Subcutaneous abdominal adipose tissue (tissue), 5 donors: ENCODE data around the gene ADGRD1.

Experiments used
- H3K27ac ChIP-seq: one replicate; pipeline ENCODE4 v1.7.0; 2013; ENCODE audit warnings: low read depth, mild to moderate bottlenecking, inconsistent platforms, low read length, moderate library complexity
- H3K27me3 ChIP-seq, 5 donors: one replicate each; pipeline ENCODE4 v1.7.0; 2013; ENCODE audit warnings: low read length in 5 of 5, inconsistent platforms in 1 of 5; ENCODE audit not compliant: control insufficient read depth in 5 of 5, insufficient read depth in 4 of 5
- H3K36me3 ChIP-seq, 5 donors: one replicate each; pipeline ENCODE4 v1.7.0; 2013; ENCODE audit warnings: low read length in 5 of 5; ENCODE audit not compliant: control insufficient read depth in 5 of 5, insufficient read depth in 5 of 5
- H3K4me1 ChIP-seq, 5 donors: one replicate each; pipeline ENCODE4 v1.7.0; 2013; ENCODE audit warnings: low read length in 5 of 5, mild to moderate bottlenecking in 3 of 5, moderate library complexity in 1 of 5; ENCODE audit not compliant: control insufficient read depth in 5 of 5, insufficient read depth in 5 of 5
- H3K4me3 ChIP-seq, 5 donors: one replicate each; pipeline ENCODE4 v1.7.0; 2013; ENCODE audit warnings: low read length in 5 of 5, low read depth in 1 of 5
- H3K9ac ChIP-seq, 5 donors: one replicate each; pipeline ENCODE4 v1.7.0; 2013; ENCODE audit warnings: low read length in 5 of 5, mild to moderate bottlenecking in 4 of 5, moderate library complexity in 3 of 5
- H3K9me3 ChIP-seq, 5 donors: one replicate each; pipeline ENCODE4 v1.7.0; 2013; ENCODE audit warnings: low read length in 5 of 5; ENCODE audit not compliant: control insufficient read depth in 5 of 5
- donor health status: healthy.
- donor health status: healthy.
- donor health status: healthy.
- donor health status: healthy.
- donor health status: healthy.

The ADGRD1 gene

GRCh38 chr12:131130311-131130911 is 176.7 kb downstream of the ADGRD1 start:
- H3K27ac ChIP-seq = no peak overlapping the region
- peaks cover 0 to 11% (median 5%) of the 10 kb centered on the region in 5 donors for H3K4me1 ChIP-seq

DNA sequence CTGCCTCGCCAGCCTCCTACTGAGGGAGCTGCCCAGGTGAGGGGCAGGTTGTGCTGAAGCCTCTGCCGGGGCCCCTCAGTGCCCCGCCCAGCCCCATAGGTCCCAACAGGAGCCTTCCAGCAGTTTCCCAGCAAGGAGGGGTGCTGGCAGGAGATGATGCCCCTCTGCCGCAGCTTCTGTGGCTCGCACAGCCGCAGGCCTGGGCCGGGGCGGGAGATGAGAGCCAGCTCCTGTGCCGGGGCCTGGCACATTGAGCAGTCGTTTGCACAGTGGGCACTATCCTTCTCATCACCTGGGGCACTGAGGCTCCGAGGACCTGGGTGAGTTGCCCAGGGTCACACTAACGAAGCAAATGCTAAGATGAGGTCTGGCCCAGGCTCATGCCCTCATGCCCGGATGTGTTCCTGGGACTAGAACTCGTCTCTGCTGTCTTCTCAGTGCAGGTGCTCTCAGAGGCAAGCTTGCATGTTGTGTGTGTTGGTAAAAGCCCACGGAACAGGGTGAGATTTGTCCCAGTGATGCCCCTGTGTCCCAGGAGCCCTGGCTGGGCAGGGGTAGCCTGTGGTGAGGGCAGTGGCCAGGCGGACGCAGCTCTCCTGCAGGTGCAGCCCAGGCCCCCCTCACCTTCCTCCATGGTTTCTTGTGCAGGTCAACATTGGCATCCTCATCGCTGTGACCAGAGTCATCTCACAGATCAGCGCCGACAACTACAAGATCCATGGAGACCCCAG is 177.5 kb downstream of the ADGRD1 start:
- H3K36me3 ChIP-seq = peaks cover 0 to 2% (median 0%) of the 10 kb centered on the region in 5 donors
- no peak overlapping the region for H3K27ac ChIP-seq
- peaks cover 0 to 11% (median 5%) of the 10 kb centered on the region in 5 donors for H3K4me1 ChIP-seq
- no peaks in the 10 kb centered on the region for H3K9me3 ChIP-seq
- peaks cover 0 to 6% (median 0%) of the 10 kb centered on the region in 5 donors for H3K27me3 ChIP-seq
- H3K9ac ChIP-seq = no peak overlapping the region
- no peak overlapping the region for H3K4me3 ChIP-seq

More at GRCh38 chr12:131130311-131130911, 176.7 kb downstream of the ADGRD1 start:
- no peaks in the 10 kb centered on the region for H3K9me3 ChIP-seq
- no peaks in the 10 kb centered on the region for H3K36me3 ChIP-seq
- H3K27me3 ChIP-seq = peaks cover 0 to 5% (median 0%) of the 10 kb centered on the region in 5 donors
- H3K9ac ChIP-seq = no peak overlapping the region
- no peak overlapping the region for H3K4me3 ChIP-seq

GRCh38 chr12:131131808-131132117 is 178.1 kb downstream of the ADGRD1 start:
- Histone ChIP-seq H3K27ac (no peak overlapping the region), H3K9me3 (no peaks in the 10 kb centered on the region), H3K9ac (no peak overlapping the region), H3K4me3 (no peak overlapping the region), H3K27me3 (peaks cover 0 to 8% (median 0%) of the 10 kb centered on the region in 5 donors), H3K4me1 (peaks cover 0 to 11% (median 5%) of the 10 kb centered on the region in 5 donors), H3K36me3 (peaks cover 0 to 5% (median 0%) of the 10 kb centered on the region in 5 donors)

DNA sequence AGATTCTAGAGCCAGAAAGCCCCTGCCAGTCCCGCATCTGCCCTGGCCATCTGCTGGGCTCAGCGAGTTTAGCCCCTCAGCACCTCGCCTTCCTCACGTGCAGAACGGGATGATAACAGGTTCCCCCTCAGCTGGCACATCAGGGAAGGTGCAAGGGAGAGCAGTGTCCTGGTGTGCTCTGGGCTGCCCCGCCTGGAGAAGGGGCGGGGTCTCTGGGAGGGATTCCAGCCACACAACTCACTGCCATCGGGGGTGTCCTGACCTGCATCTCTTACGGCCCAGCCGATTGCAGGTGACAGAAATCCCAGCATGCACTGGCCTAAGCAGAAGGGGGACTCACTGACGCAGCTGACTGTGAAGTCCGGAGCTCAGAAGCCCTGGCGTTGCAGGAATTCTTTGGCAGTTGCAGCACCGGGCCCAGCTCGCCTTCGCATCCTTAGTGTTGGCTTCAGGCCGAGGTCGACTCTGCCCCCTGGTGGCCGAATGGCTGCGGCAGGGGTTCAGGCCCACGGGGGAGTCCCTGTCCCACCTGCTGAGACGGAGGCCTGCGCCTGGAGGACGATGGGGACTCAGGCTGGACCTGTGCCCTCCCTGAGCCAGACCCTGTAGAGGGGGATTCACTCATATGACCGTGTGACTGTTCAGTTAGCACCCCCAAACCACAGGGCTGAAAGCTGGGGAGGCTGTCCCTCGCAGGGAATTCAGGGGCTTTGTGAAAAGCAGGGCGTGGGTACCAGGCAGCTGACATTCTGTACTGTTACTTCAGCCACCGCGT is 178.6 kb downstream of the ADGRD1 start:
- no peak overlapping the region for H3K4me3 ChIP-seq
- peaks cover 0 to 11% (median 5%) of the 10 kb centered on the region in 5 donors for H3K4me1 ChIP-seq
- H3K27me3 ChIP-seq = peaks cover 0 to 8% (median 0%) of the 10 kb centered on the region in 5 donors
- peaks cover 0 to 5% (median 0%) of the 10 kb centered on the region in 5 donors for H3K36me3 ChIP-seq
- no peak overlapping the region for H3K27ac ChIP-seq
- no peak overlapping the region for H3K9ac ChIP-seq
- no peaks in the 10 kb centered on the region for H3K9me3 ChIP-seq

- Histone ChIP-seq H3K27ac (no peak overlapping the region), H3K36me3 (peaks cover 0 to 8% (median 0%) of the 10 kb centered on the region in 5 donors), H3K4me3 (no peak overlapping the region), H3K9ac (no peak overlapping the region), H3K4me1 (peaks cover 0 to 11% (median 5%) of the 10 kb centered on the region in 5 donors), H3K9me3 (no peaks in the 10 kb centered on the region), H3K27me3 (peaks cover 0 to 8% (median 1%) of the 10 kb centered on the region in 5 donors)
Observed at GRCh38 chr12:131133015-131133905, 179.6 kb downstream of the ADGRD1 start.

- Histone ChIP-seq H3K36me3 (peaks cover 0 to 8% (median 0%) of the 10 kb centered on the region in 5 donors), H3K9me3 (no peaks in the 10 kb centered on the region), H3K4me3 (no peak overlapping the region), H3K27me3 (peaks cover 0 to 8% (median 3%) of the 10 kb centered on the region in 5 donors), H3K4me1 (peaks cover 0 to 11% (median 5%) of the 10 kb centered on the region in 5 donors), H3K27ac (no peak overlapping the region), H3K9ac (no peak overlapping the region)
Observed at GRCh38 chr12:131133994-131134393, 180.3 kb downstream of the ADGRD1 start.

DNA sequence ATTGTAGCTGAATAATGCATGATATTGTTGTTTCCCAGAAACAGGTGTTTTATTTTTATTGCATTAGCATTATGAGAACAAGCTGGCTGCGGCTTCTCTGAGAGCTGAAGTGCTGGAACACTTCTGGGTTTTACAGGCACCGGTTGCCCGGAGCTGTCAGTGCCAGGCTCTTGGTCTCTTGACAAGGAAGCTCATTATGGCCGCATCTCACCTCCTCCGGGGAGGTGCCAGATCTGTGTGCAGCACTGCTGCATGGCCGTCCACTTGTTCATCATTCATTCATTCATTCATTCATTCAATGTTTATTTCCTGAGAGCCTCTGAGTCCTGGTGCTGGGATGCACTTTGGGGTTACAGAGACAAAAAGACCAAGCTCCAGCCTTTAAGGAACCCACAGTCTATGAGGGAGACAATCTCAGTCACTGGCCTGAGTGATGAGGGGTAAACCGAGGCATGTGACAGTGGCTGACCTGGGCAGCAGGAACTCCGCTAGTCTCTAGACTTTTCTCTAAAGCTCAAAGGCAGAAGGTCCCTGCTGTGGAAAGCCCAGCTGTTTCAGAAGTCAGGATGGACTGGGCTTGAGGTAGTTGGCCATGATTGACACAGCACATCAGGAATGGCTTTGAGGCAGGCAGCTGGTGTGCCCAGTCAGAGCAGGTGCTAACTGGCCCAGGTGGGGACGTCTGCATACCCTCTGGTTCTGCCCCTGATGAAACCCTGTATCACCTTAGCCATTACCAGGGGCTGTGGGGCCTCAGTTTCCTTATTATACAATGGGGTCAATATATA is 181.0 kb downstream of the ADGRD1 start:
- peaks cover 0 to 8% (median 0%) of the 10 kb centered on the region in 5 donors for H3K36me3 ChIP-seq
- H3K9ac ChIP-seq = no peak overlapping the region
- H3K27me3 ChIP-seq = peaks cover 0 to 8% (median 3%) of the 10 kb centered on the region in 5 donors
- peaks cover 0 to 11% (median 5%) of the 10 kb centered on the region in 5 donors for H3K4me1 ChIP-seq
- H3K27ac ChIP-seq = no peak overlapping the region
- H3K9me3 ChIP-seq = no peaks in the 10 kb centered on the region
- no peak overlapping the region for H3K4me3 ChIP-seq

GRCh38 chr12:131135311-131135785 is 181.6 kb downstream of the ADGRD1 start:
- H3K27me3 ChIP-seq = peaks cover 0 to 8% (median 3%) of the 10 kb centered on the region in 5 donors
- no peak overlapping the region for H3K27ac ChIP-seq
- H3K4me1 ChIP-seq = peaks cover 0 to 11% (median 5%) of the 10 kb centered on the region in 5 donors
- H3K36me3 ChIP-seq = peaks cover 0 to 8% (median 0%) of the 10 kb centered on the region in 5 donors
- no peaks in the 10 kb centered on the region for H3K9me3 ChIP-seq
- no peak overlapping the region for H3K9ac ChIP-seq
- H3K4me3 ChIP-seq = no peak overlapping the region
